Measurements from ENCODE around the gene COL5A2. TPM values are rescaled to one million over a fixed set of nuclear protein-coding genes. Genes with fewer than 3 reads are reported as not detected.

COL5A2 gene
- total RNA-seq: 8.1 TPM
- long read RNA-seq, full-length matches to known transcripts: 4 of 8 reads
- long read RNA-seq, partial matches to known transcripts: 4 of 8 reads
- long read RNA-seq, other reads (novel, unspliced or antisense): 0 of 8 reads

GRCh38 chr2:189179570-189179950 lies at the start of gene COL5A2:
TSS of gene COL5A2 (minus strand) at chr2:189179761. CDS start at chr2:189179604, 157 bp downstream.
- intact Hi-C loops (cut with micrococcal nuclease): no loop called here
- DNase-seq: peak; percentile 37
- ATAC-seq: peak; percentile 93

GRCh38 chr2:189226017-189226416 lies 46.5 kb upstream of the COL5A2 start:
- no peak for DNase-seq
- intact Hi-C loops (cut with micrococcal nuclease): no loop called here
- ATAC-seq: no peak

- intact Hi-C loops (cut with micrococcal nuclease): no loop called here
- DNase-seq (no peak), ATAC-seq (no peak)
These were observed 45.5 kb upstream of the COL5A2 start for GRCh38 chr2:189225032-189225431.

- DNase-seq (peak; percentile 17), ATAC-seq (peak; percentile 22)
- intact Hi-C loops (cut with micrococcal nuclease): no loop called here
These were observed 43.0 kb upstream of the COL5A2 start for GRCh38 chr2:189222468-189223105.

GRCh38 chr2:189221811-189222467 lies 42.4 kb upstream of the COL5A2 start:
- ATAC-seq (no peak), DNase-seq (no peak)
- intact Hi-C loops (cut with micrococcal nuclease): no loop called here

- intact Hi-C loops (cut with micrococcal nuclease): no loop called here
- DNase-seq: no peak
- ATAC-seq: no peak
These were observed 38.7 kb upstream of the COL5A2 start for GRCh38 chr2:189218236-189218635.

- intact Hi-C loops (cut with micrococcal nuclease): no loop called here
- peak; percentile 55 for ATAC-seq
These were observed 38.0 kb upstream of the COL5A2 start for GRCh38 chr2:189217541-189217940.

GRCh38 chr2:189217051-189217450 lies 37.5 kb upstream of the COL5A2 start:
- ATAC-seq (no peak), DNase-seq (no peak)
- intact Hi-C loops (cut with micrococcal nuclease): no loop called here

More at GRCh38 chr2:189217541-189217940, 38.0 kb upstream of the COL5A2 start:
- DNase-seq: no peak

- intact Hi-C loops (cut with micrococcal nuclease): no loop called here
- no peak for ATAC-seq
- DNase-seq: no peak
These were observed 34.9 kb upstream of the COL5A2 start for GRCh38 chr2:189214484-189214883.

- intact Hi-C loops (cut with micrococcal nuclease): no loop called here
- ATAC-seq (no peak), DNase-seq (no peak)
These were observed 33.7 kb upstream of the COL5A2 start for GRCh38 chr2:189213250-189213649.

- intact Hi-C loops (cut with micrococcal nuclease): no loop called here
- DNase-seq (peak; percentile 42), ATAC-seq (peak; percentile 84)
These were observed 30.9 kb upstream of the COL5A2 start for GRCh38 chr2:189210250-189211087.

- ATAC-seq (no peak), DNase-seq (no peak)
- intact Hi-C loops (cut with micrococcal nuclease): no loop called here
These were observed 28.7 kb upstream of the COL5A2 start for GRCh38 chr2:189208254-189208653.

GRCh38 chr2:189204322-189204941 lies 24.9 kb upstream of the COL5A2 start:
- no peak for ATAC-seq
- intact Hi-C loops (cut with micrococcal nuclease): no loop called here
- DNase-seq: no peak

GRCh38 chr2:189203177-189203799 lies 23.7 kb upstream of the COL5A2 start:
- DNase-seq (no peak), ATAC-seq (no peak)
- intact Hi-C loops (cut with micrococcal nuclease): no loop called here

- intact Hi-C loops (cut with micrococcal nuclease): no loop called here
- no peak for ATAC-seq
- DNase-seq: no peak
These were observed 20.2 kb upstream of the COL5A2 start for GRCh38 chr2:189199797-189200196.

GRCh38 chr2:189192766-189193165 lies 13.2 kb upstream of the COL5A2 start:
- ATAC-seq (no peak), DNase-seq (no peak)
- intact Hi-C loops (cut with micrococcal nuclease): no loop called here

GRCh38 chr2:189191766-189192165 lies 12.2 kb upstream of the COL5A2 start:
- DNase-seq (no peak), ATAC-seq (no peak)
- intact Hi-C loops (cut with micrococcal nuclease): no loop called here

- ATAC-seq (no peak), DNase-seq (no peak)
- intact Hi-C loops (cut with micrococcal nuclease): no loop called here
These were observed 11.1 kb upstream of the COL5A2 start for GRCh38 chr2:189190685-189191084.

- DNase-seq (no peak), ATAC-seq (no peak)
- intact Hi-C loops (cut with micrococcal nuclease): no loop called here
These were observed 8.7 kb upstream of the COL5A2 start for GRCh38 chr2:189188115-189188805.

Data from left ventricle myocardium superior (tissue), 1 donor.